Inflammatory macrophage (primary cell): ENCODE data around the gene KCTD19.
"Not testable (repeated sequence)": the region's sequence is repeated elsewhere in the genome, so short reads cannot be mapped to it uniquely, and the experiment has no call there.

Source experiments
- DNase-seq, 2 donors: peaks; one replicate each; pipeline ENCODE4 v3.0.0-alpha.2; 2020 to 2022
- total RNA-seq, 18 experiments: gene quantifications; one replicate each; lab custom pipeline; 2026; ENCODE audit warnings: mixed read lengths in 6 of 18, inconsistent platforms in 2 of 18; lab: John Stamatoyannopoulos, UW

The KCTD19 gene
- total RNA-seq, result 0 to 0.09 (median 0) reads per million in 18 experiments

DNA sequence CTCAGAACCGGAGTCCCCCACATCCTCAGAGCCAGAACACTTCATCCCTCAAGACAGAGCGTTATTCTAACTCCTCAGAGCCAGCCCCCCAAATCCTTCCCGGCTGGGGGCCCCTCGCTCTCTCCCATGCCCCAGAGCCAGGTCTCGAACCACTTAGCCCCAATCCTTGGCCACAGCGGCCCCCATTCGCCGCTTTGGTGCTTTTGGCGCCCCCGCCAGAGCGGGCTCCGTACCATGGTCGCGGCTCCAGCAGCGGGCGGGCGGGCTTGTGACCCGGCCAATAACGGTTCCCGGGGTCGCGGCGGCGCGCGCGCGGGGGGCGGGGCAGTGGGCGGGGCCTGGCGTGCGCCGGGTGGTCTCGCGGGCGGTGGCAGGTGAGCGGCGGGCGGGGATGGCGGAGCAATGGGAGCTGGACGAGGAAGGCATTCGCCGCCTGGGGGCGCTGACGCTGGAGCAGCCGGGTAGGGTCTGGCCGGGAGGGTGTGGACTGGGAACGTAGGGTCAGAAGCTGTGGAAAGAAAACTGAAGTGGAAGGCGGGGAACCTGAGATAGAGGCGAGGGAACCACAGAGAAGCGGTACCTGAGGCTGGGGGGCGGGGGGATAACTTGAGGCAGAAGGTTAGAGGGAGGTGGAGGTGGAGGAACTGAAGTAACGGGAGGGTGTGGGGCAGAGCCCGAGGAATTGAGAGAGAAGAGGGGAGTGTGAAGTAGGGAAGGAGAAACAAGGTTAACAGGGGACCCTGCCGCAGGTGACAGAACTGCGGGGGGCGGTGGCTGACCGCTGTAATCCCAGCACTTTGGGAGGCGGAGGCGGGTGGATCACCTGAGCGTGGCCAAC is at the start of gene KCTD19, which contains the start of gene LRRC36:
TSS of gene KCTD19 (minus strand) at position 270 of the 838 bp plus-strand sequence. CDS start at position 236, 34 bp downstream.
TSS of gene LRRC36 (plus strand) at position 344 of the 838 bp plus-strand sequence. CDS start at position 392, 48 bp downstream.
- peak; percentile 8 to 15 for DNase-seq

DNA sequence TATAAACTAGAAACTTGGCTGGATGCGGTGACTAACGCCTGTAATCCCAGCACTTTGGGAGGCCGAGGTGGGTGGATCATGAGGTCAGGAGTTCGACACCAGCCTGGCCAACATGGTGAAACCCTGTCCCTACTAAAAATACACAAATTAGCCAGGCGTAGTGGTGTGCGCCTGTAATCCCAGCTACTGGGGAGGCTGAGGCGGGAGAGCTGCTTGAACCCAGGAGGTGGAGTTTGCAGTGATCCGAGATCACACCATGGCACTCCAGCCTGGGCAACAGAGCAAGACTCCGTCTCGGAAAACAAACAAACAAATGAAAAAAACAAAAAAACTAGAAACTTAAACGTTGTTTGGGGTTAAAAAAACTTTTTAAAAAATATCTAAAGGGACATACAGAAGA is 49.5 kb upstream of the KCTD19 start:
- not testable (repeated sequence) for DNase-seq

DNA sequence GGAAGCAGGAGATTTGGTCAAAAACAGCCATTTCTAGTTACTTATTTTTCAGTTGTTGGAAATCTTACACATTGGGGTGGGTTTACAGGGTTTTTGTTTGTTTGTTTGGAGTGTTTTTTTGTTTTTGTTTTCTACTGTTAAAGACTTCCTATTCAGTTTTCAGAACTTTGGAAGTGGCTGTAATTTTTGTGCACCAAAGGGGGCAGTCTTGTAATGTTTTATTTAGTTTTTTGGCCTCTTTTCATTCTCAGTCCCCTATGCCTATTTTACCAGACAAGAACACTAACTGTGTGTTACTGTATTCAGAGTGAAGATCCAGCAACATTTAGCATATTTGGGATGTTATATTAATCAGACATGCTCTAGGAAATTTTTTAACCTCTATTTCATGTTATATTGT is 46.1 kb upstream of the KCTD19 start:
- DNase-seq, result peak; percentile 37 to 61

DNA sequence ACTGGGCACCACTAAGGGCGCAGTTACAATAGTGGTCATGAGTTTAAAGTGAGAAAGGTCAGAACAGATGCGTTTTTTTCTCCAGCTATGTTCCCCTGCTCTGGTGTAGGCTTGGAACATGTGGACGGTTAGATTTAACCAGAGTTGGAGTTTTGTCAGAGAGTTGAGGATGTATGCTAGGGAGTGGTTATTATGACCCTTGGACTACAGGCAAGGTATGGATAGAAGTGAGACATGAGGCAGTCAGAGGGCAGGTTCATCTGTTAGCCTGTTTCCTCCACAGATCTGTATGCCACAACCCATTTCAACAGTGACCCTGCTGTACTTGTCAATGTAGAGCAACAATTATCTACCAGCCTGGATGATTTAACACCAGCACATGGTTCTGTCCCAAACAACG is 44.1 kb upstream of the KCTD19 start:
- no peak for DNase-seq

DNA sequence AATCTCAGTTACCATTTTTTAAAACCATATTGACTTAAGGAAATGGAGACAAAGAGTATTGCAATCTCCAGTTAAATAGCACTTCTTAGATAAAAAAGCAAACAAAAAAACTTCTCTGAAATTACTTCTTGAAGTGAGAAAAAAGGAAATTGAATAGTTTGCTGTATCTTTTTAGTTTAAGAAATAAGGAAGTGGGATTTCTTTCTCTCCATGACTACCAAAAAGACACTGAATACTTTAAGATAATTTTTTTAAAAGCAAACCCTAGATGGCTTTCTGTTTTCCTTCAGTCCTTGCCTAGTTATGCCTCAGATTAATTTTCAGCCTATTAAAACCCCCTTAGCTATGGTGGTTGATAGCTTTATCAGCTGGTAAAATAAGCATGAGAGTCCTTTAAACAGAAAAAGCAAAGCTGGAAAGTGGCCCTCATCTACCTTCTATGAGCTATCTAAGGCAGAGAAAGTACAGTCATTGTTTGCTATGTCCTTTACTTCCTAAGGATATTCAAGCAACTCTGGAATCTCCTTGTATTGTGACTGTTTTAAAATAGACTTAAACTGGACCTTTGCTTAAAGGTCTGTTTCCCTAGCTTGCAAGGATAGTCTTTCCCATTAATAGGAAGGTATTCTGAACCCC is 38.2 kb upstream of the KCTD19 start:
- peak in 1 of 2 donors; percentile 43 for DNase-seq

- no peak for DNase-seq
Measured at GRCh38 chr16:67361038-67361437, 34.5 kb upstream of the KCTD19 start.

DNA sequence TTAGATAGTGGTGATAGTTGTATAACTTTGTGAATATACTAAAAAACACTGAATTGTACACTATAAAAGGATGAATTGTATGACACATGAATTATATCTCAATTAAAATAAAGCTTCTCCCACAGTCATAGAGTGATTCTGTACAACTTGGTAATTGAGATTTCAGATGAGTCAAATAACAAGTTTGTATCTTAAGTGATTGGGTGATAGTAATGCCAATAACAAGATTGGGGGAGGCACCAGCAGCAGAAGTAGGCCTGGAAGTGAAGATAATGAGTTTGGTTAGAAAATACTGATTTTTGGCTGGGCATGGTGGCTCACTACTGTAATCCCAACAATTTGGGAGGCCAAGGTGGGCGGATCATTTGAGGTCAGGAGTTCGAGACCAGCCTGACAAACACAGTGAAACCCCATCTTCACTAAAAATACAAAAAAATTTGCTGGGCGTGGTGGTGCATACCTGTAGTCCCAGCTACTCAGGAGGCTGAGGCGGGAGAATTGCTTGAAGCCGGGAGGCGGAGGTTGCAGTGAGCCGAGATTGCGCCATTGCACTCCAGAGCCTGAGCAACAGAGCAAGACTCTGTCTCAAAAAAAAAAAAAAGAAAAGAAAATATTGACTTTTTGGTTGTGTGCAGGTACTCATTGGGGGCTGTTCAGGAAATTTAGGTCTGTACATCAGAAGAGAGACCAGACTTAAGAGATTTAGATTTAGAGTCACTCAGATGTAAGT is 33.2 kb upstream of the KCTD19 start:
- DNase-seq, result not testable (repeated sequence)

GRCh38 chr16:67357561-67357960 is 31.0 kb upstream of the KCTD19 start:
- DNase-seq, result no peak

DNA sequence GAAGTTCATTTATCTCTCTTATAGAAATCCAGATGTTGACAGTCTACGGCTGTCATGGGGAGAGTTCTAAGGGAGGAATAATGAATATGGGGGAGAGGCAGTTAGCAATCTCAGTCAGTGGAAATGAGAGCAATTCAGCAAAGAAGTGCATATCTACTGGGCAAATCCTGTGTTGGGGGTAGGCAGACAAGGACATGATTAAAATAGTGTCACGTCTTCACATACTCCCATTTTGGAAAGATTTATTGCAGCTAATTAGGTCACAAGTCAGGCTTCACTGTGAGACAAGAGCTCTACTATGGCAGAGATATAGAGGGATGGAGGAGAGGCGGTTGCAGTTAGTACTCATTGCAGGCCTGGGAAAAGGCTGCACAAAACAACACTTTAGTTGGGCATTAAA is 29.9 kb upstream of the KCTD19 start:
- DNase-seq, result no peak

DNA sequence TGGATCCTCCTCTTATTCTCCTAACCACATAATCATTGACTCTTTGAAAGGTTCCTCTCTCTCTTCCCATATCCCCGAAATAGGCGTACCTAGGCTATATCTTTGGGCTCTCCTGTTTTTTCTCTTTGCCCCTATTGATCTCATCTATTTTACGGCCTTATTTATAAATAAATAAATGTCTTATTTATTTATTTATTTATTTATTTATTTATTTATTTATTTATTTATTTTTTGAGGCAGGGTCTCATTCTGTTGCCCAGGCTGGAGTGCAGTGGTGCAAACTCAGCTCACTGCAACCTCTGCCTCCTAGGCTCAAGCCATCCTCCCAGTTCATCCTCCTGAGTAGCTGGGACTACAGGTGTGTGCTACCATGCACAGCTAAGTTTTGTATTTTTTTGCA is 25.9 kb upstream of the KCTD19 start:
- not testable (repeated sequence) for DNase-seq

- DNase-seq, result no peak
Measured at GRCh38 chr16:67350324-67350723, 23.8 kb upstream of the KCTD19 start.

DNA sequence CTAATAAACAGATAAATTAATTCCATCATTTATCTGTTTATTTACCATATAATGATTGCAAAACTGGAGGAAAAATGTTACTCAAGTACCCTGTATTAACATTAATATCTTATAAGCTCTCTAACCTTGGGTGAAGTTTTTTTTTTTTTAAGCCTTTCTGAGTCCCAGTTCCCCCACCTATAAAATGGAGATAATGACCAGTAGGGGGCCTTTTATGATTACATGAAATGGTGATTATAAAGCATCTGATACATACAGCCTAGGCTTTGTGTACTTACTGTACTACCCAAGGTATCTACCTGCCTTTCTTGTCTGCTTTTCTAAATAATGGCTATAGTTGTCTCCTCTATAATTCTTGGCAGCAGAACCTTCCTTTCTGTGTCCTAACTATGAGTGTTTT is 22.6 kb upstream of the KCTD19 start:
- peak; percentile 15 to 63 for DNase-seq

- no peak for DNase-seq
Measured at GRCh38 chr16:67346341-67346740, 19.8 kb upstream of the KCTD19 start.

- DNase-seq, result peak in 1 of 2 donors; percentile 7
Measured at GRCh38 chr16:67345401-67345800, 18.9 kb upstream of the KCTD19 start.

DNA sequence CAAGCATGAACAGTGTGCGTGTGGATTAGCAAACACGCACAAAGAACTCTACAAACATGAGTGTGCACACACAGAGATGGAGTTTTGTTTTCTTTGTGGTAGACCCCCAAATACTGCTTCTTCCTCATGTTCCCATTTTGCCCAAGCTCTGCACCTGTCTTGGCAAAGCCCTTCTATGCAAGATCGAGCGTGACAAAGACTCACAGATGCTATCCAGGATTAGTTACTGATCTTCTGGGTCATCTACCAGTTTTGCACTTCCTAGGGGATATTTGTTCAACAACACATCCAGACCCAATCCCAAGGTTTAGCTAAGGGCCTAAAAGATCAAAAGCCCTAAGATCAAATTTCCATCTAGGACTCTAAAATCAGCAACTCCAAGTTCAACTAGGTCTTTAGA is 16.1 kb upstream of the KCTD19 start:
- no peak for DNase-seq

DNA sequence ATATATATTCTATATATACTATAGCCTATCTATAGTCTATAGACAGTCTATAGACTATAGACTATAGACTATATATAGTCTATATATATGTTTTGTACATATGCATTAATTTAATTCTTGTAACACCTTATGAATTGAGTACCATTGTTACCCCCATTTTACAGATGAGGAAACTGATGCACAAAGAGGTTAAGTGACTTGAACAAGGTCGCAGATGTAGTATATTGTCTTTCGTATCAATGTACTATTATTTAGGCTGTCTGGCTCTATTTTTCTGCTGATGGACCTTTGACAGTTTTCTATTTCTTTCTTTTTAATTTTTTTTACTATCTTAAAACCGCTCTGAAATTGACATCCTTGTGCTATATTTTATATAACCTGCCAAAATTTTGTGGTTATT is 14.7 kb upstream of the KCTD19 start:
- DNase-seq, result no peak

DNA sequence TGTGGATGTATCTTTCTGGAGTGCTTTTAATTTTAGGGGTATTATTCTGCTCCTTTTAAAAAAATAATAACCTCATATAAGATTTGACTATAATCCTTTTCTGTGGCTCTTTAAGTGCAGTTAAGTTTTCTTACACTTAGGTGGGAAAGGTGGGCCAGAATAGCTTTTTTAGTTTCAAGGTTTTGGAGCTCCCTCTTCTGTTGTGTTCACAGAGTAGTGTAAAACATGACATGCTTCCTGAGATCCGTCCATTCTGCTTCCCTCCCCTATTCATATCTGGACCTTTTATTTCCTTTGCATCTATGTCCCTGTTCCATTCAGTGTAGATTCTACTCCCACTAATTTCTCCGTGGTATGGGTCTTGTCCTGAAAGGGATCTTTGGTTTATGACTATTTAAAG is 12.9 kb upstream of the KCTD19 start:
- DNase-seq, result no peak

DNA sequence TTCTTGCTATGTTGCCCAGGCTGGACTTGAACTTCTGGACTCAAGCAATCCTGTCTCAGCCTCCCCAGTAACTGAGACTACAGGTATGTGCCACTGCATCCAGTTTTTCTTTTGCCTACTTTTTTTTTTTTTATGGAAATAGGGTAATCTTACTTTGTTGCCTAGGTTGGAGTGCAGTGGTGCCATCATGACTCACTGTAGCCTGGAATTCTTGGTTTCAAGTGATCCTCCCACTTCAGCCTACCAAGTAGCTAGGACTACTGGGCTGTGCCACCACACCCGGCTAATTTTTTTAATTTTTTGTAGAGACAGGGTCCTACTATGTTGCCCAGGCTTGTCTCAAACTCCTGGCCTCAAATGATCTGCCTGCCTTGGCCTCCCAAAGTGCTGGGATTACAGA is 10.1 kb upstream of the KCTD19 start:
- no peak for DNase-seq

GRCh38 chr16:67336116-67336515 is 9.6 kb upstream of the KCTD19 start:
- DNase-seq, result no peak

- no peak for DNase-seq
Measured at GRCh38 chr16:67333315-67333714, 6.8 kb upstream of the KCTD19 start.

GRCh38 chr16:67329901-67330300 is 3.4 kb upstream of the KCTD19 start:
- DNase-seq, result no peak

- peak; percentile 23 to 38 for DNase-seq
Measured at GRCh38 chr16:67327743-67328142, 1.2 kb upstream of the KCTD19 start.

DNA sequence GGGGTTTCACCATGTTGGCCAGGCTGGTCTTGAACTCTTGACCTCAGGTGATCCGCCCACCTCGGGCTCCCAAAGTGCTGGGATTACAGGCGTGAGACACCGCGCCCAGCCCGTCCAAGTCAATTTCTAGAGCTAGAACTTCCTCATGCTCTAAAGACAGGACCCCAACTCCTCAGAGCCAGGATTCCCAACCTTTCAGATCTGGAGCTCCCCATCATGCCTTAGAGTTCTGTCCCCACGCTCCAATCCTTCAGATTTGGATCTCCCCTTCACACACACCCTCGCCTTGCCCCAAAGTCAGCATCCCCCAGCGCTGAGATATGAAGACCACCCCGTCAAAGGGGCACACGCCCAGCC is 448 bp downstream of the KCTD19 start:
- DNase-seq, result no peak
